RWPE2 (cell line): ENCODE data around the gene SPTLC3.

Experiments
- ATAC-seq: fragments of 200-7000 bp; cut with Tn5 transposase; 3 replicates; pipeline ENCODE4 v1.9.1; 2021; ENCODE audit warnings: low read depth
- DNase-seq: peaks from one replicate; pipeline ENCODE4 v3.0.0-alpha.2; 2020; ENCODE audit warnings: low spot score
- H3K27ac ChIP-seq: fragments of 450-650 bp; 2 replicates; pipeline ENCODE4 v1.5.1; 2017; ENCODE audit warnings: mild to moderate bottlenecking; ENCODE audit not compliant: poor library complexity, severe bottlenecking
- H3K27me3 ChIP-seq: fragments of 250-450 bp; sonication (Bioruptor Pico); 2 replicates; pipeline ENCODE4 v1.5.1; 2021; ENCODE audit warnings: mild to moderate bottlenecking, moderate library complexity; ENCODE audit not compliant: insufficient read depth, poor library complexity, severe bottlenecking
- H3K36me3 ChIP-seq: fragments of 250-450 bp; sonication (Bioruptor Pico); 2 replicates; pipeline ENCODE4 v1.5.1; 2020; ENCODE audit warnings: low read depth, mild to moderate bottlenecking, moderate library complexity
- H3K4me1 ChIP-seq: fragments of 250-450 bp; sonication (Bioruptor Pico); 2 replicates; pipeline ENCODE4 v1.5.1; 2021; ENCODE audit warnings: mild to moderate bottlenecking, moderate library complexity; ENCODE audit not compliant: insufficient read depth, poor library complexity, severe bottlenecking
- H3K4me3 ChIP-seq: fragments of 250-450 bp; sonication (Bioruptor Pico); 2 replicates; pipeline ENCODE4 v1.5.1; 2021; ENCODE audit warnings: mild to moderate bottlenecking, moderate library complexity; ENCODE audit not compliant: severe bottlenecking
- H3K9me3 ChIP-seq: fragments of 250-450 bp; sonication (Bioruptor Pico); 2 replicates; pipeline ENCODE4 v1.5.1; 2021; ENCODE audit warnings: mild to moderate bottlenecking, moderate library complexity; ENCODE audit not compliant: severe bottlenecking
- TF ChIP-seq, protein P1 (sequence below): fragments of 450-650 bp; IDR thresholded peaks from one replicate; pipeline ENCODE4 v1.5.1; 2017; ENCODE audit warnings: mild to moderate bottlenecking, moderate library complexity; ENCODE audit not compliant: poor library complexity, severe bottlenecking

SPTLC3 gene

DNA sequence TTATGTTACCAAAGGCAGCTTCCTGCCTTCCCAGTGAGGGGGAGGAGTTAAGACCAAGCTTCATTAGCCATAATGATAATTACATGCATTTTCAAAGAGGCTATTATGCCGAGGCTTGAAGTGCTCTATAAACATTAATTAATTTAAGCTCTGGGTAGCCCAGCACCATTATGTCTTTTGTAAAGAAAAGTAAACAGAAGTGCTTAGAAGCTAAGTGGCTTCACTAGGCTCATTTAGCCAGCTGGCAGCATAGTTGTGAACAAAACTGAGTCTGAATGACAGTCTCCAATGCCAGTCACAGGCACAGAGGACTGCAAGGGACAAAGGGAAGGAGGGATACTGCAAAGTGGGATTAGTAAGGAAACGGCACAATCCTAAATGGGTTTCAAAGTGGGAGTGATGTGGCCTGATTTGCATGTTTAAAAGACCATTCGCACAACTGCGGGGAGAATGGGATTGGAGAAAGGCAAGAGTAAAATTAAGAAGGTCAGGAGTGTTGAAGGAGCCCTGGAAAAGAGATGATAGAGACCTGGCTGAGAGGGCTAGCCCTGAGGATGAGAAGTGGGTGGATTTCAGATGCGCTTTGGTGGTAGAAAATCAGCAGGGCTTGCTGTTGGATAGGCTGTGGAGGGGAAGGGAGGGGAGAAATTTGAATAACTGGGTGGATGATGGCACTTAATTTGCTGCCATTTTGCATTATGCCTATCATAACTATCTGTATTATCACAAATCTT lies 192.2 kb downstream of the SPTLC3 start:
- Histone ChIP-seq H3K27ac (no peak overlapping the region), H3K9me3 (no peaks in the 10 kb centered on the region), H3K4me3 (no peak overlapping the region), H3K4me1 (peaks cover 5% of the 10 kb centered on the region), H3K27me3 (peaks cover 5% of the 10 kb centered on the region), H3K36me3 (no peaks in the 10 kb centered on the region)
- TF ChIP-seq, protein P1, sequence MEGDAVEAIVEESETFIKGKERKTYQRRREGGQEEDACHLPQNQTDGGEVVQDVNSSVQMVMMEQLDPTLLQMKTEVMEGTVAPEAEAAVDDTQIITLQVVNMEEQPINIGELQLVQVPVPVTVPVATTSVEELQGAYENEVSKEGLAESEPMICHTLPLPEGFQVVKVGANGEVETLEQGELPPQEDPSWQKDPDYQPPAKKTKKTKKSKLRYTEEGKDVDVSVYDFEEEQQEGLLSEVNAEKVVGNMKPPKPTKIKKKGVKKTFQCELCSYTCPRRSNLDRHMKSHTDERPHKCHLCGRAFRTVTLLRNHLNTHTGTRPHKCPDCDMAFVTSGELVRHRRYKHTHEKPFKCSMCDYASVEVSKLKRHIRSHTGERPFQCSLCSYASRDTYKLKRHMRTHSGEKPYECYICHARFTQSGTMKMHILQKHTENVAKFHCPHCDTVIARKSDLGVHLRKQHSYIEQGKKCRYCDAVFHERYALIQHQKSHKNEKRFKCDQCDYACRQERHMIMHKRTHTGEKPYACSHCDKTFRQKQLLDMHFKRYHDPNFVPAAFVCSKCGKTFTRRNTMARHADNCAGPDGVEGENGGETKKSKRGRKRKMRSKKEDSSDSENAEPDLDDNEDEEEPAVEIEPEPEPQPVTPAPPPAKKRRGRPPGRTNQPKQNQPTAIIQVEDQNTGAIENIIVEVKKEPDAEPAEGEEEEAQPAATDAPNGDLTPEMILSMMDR = no peak
- ATAC-seq (no peak), DNase-seq (no peak)

DNA sequence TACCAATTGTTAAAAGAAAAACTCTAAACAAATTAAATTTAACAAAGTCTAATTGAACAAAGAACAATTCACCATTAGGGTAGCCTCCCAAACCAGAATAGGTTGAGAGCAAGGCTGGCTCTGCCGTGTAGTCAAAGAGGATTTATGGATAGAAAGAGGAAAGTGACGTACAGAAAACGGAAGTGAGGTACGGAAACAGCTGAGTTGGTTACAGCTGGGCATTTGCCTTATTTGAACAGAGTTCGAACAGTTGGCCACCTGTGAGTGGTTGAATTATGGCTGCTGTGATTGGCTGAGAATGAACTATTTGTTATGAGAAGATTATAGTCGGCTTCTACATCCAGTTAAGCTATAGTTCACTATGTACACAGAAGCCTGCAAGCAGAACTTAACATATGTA lies 193.8 kb downstream of the SPTLC3 start:
- H3K27me3 ChIP-seq = peaks cover 5% of the 10 kb centered on the region
- peaks cover 5% of the 10 kb centered on the region for H3K4me1 ChIP-seq
- DNase-seq (no peak), ATAC-seq (no peak)
- no peak overlapping the region for H3K4me3 ChIP-seq
- H3K36me3 ChIP-seq = no peaks in the 10 kb centered on the region
- H3K9me3 ChIP-seq = no peaks in the 10 kb centered on the region
- no peak overlapping the region for H3K27ac ChIP-seq
- TF ChIP-seq, protein P1 = no peak

DNA sequence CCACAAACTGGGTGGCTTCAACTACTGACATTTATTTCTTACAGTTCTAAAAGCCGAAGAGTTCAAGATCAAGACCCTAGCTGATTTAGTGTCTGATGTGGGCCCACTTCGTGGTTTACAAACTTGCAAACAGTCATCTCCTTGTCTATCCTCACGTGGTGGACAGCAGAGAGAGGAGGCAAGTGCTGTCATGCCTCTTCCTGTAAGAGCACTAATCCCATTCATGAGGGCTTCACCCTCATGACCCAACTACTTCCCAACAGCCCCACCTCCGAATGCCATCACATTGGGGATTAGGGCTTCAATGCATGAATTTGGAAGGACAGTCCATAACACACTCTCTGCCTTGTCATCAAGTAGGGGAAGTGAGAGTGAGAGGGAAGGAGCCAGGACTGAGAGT lies 196.7 kb downstream of the SPTLC3 start:
- Histone ChIP-seq H3K4me1 (peaks cover 5% of the 10 kb centered on the region), H3K27me3 (peaks cover 5% of the 10 kb centered on the region), H3K36me3 (no peaks in the 10 kb centered on the region), H3K9me3 (no peaks in the 10 kb centered on the region), H3K27ac (no peak overlapping the region), H3K4me3 (no peak overlapping the region)
- ATAC-seq (peak; percentile 45; the same call in 2 of the 3 replicates), DNase-seq (no peak)
- TF ChIP-seq, protein P1 = no peak

DNA sequence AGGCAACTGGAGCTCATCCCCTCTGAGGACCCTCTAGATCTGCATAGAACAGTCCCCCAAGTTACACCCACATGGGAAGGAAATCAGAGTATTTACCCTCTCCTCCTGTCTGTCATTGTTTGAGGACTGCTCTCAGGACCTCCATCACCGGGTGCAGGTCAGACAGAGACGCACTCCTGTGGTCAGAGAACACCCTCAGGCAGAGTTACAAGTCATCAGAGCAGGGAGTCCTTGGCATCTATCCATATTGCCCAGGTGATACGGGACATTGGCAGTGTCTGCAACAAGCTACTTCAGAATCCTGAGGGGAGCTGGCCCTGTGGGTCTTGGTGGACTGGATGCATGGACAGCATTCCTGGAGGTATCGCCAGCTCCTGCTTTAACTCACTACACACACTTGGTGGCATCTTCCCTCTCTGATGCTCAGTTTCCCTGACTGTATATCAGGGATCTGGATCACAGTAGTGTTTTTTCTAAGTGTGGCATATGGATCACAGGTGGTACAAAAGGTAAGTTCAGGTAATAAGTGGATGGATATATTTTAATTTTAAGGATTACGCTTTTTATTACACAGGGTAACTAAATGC lies 197.2 kb downstream of the SPTLC3 start:
- Histone ChIP-seq H3K4me3 (no peak overlapping the region), H3K27me3 (peaks cover 5% of the 10 kb centered on the region), H3K4me1 (peaks cover 5% of the 10 kb centered on the region), H3K9me3 (no peaks in the 10 kb centered on the region), H3K27ac (no peak overlapping the region), H3K36me3 (no peaks in the 10 kb centered on the region)
- TF ChIP-seq, protein P1 = no peak
- DNase-seq (no peak), ATAC-seq (peak; percentile 55)

DNA sequence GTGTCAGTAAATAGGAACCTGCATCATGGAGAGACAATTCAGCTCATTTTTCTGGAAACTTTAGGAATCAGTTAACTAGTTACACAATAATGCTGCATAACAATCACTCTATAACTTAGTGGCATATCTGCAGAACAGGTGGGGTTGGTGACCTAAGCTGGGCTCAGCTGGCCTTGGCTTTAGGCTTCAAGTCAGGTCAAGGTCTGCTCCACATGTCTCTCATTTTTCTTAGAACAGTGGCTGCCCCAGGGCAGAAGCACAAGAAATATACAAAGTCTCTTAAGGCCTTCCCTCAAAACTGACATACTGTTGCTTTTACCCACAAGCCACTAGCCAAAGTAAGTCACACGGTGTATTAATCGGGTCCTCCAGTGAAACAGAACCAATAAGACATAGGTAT lies 198.2 kb downstream of the SPTLC3 start:
- Histone ChIP-seq H3K27me3 (peaks cover 5% of the 10 kb centered on the region), H3K9me3 (no peaks in the 10 kb centered on the region), H3K36me3 (no peaks in the 10 kb centered on the region), H3K4me1 (peaks cover 5% of the 10 kb centered on the region), H3K27ac (no peak overlapping the region), H3K4me3 (no peak overlapping the region)
- TF ChIP-seq, protein P1 = no peak
- ATAC-seq (no peak), DNase-seq (no peak)
